ENCODE data around the gene GLCCI1. TPM values are rescaled to one million over a fixed set of nuclear protein-coding genes. Genes with fewer than 3 reads are reported as not detected.

Gene GLCCI1
- total and polyA plus RNA-seq, 2 of the 8 experiments (the other 6 are each of a cell fraction or from before 2014, with no cell fraction given): 12.4 to 27.7 TPM

GRCh38 chr7:7980134-7980533 is 11.5 kb downstream of the GLCCI1 start:
- 95% methylated on average over 2 of the region's 2 CpGs; no CpG with 5 or more reads in 1 of the 2 experiments for WGBS, 2 experiments (ENCODE audit: extremely low coverage in 1 of 2, insufficient coverage in 1 of 2, insufficient read length in 1 of 2, insufficient replicate concordance in 2 of 2, low coverage in 1 of 2, low lambda C conversion rate in 2 of 2, missing lambda C conversion rate in 1 of 2)
- H3K23me2 ChIP-seq (ENCODE audit: low read depth, low read length): no peaks in the 10 kb centered on the region
- no peaks in the 10 kb centered on the region for H3K27me3 ChIP-seq (replicated peaks in 1 of 4; ENCODE audit: control insufficient read depth in 3 of 4, extremely low read depth in 1 of 4, insufficient read depth in 3 of 4, low read length in 3 of 4)
- H3K9ac ChIP-seq (replicated peaks in 1 of 4; ENCODE audit: extremely low read depth in 1 of 4, low read depth in 3 of 4, low read length in 3 of 4): no peak overlapping the region
- no peak overlapping the region for H3K4me3 ChIP-seq (ENCODE audit: extremely low read depth in 1 of 4, insufficient read depth in 2 of 4, low read depth in 3 of 4, low read length in 4 of 4)
- no peak overlapping the region for H2AFZ ChIP-seq (ENCODE audit: low read length)
- DNase-seq (ENCODE audit: low read depth in 1 of 2, low spot score in 2 of 2) (no peak), FAIRE-seq (no peak)
- no peak overlapping the region for H2BK120ac ChIP-seq (replicated peaks; ENCODE audit: low read depth, low read length)
- H3K4me2 ChIP-seq (ENCODE audit: insufficient read depth in 1 of 2, low read depth in 2 of 2, low read length in 2 of 2): no peak overlapping the region
- no peak overlapping the region for H2AK5ac ChIP-seq (ENCODE audit: low read depth, low read length)
- H2BK5ac ChIP-seq (ENCODE audit: low read depth, low read length): no peak overlapping the region
- no peak overlapping the region for H3K18ac ChIP-seq (ENCODE audit: extremely low read depth, low read length)
- no peak overlapping the region for H2BK12ac ChIP-seq (ENCODE audit: low read depth, low read length)
- no peak overlapping the region for H2BK20ac ChIP-seq (ENCODE audit: low read length)
- no peaks in the 10 kb centered on the region; a peak in 1 of 7 replicates for H3K4me1 ChIP-seq (replicated peaks in 1 of 4; ENCODE audit: control insufficient read depth in 3 of 4, insufficient read depth in 4 of 4, low read length in 3 of 4)
- no peak overlapping the region for H2BK15ac ChIP-seq (ENCODE audit: low read length)
- H4K5ac ChIP-seq (ENCODE audit: insufficient read length, low read depth, low read length): no peak overlapping the region
- no peaks in the 10 kb centered on the region for H4K20me1 ChIP-seq (replicated peaks in 1 of 2; ENCODE audit: control insufficient read depth in 1 of 2, insufficient read depth in 2 of 2, low read length in 2 of 2)
- H4K8ac ChIP-seq (ENCODE audit: extremely low read depth, insufficient read depth, low read length): no peak overlapping the region
- H3K79me2 ChIP-seq (ENCODE audit: control insufficient read depth in 1 of 2, insufficient read depth in 2 of 2, low read length in 2 of 2): peaks cover 4 to 89% of the 10 kb centered on the region in 2 experiments; a peak in 3 of 4 replicates
- no peak overlapping the region for H3K27ac ChIP-seq (ENCODE audit: low read depth, low read length)
- no peaks in the 10 kb centered on the region for H3K36me3 ChIP-seq (ENCODE audit: control insufficient read depth in 2 of 4, insufficient read depth in 4 of 4, low read length in 3 of 4)
- peaks cover 5% of the 10 kb centered on the region; the same call in 1 of the 2 replicates for H3K79me1 ChIP-seq (ENCODE audit: low read depth, low read length)
- no peak overlapping the region for H3K23ac ChIP-seq (ENCODE audit: insufficient read length)
- ChIA-PET CTCF (ENCODE audit: partially characterized antibody) (no interaction called here), POLR2A (ENCODE audit: partially characterized antibody) (no interaction called here)
- H4K91ac ChIP-seq (replicated peaks; ENCODE audit: insufficient read length, low read length): no peak overlapping the region
- no peak overlapping the region for H3K14ac ChIP-seq (ENCODE audit: insufficient read length)
- H3K9me3 ChIP-seq (ENCODE audit: insufficient read depth in 2 of 2, low read depth in 1 of 2, low read length in 1 of 2): no peaks in the 10 kb centered on the region
- no peak overlapping the region for H3K56ac ChIP-seq (replicated peaks; ENCODE audit: insufficient read length, low read depth, low read length)
- H3K4ac ChIP-seq (replicated peaks; ENCODE audit: insufficient read length, low read depth, low read length): no peak overlapping the region
- TF ChIP-seq CTCF (IDR thresholded peaks at IDR 0.05; ENCODE audit: control extremely low read depth in 1 of 3, insufficient read depth in 1 of 3, low read depth in 1 of 3, low read length in 3 of 3) (no peak), JUN (IDR thresholded peaks at IDR 0.05; ENCODE audit: low read depth, low read length) (no peak), PHF8 (conservative IDR thresholded peaks at IDR 0.05; ENCODE audit: low read depth, low read length) (no peak), KDM4A (IDR thresholded peaks at IDR 0.05; ENCODE audit: low read depth, low read length, severe bottlenecking) (no peak), GTF2F1 (IDR thresholded peaks at IDR 0.05; ENCODE audit: borderline replicate concordance, low read depth, low read length) (no peak), SP2 (IDR thresholded peaks at IDR 0.05; ENCODE audit: low read length) (no peak), SIX5 (IDR thresholded peaks at IDR 0.05; ENCODE audit: low read depth, low read length) (no peak), YY1 (IDR thresholded peaks at IDR 0.05; ENCODE audit: low read depth, low read length) (no peak), RBBP5 (IDR thresholded peaks at IDR 0.05; ENCODE audit: borderline replicate concordance, low read depth, low read length) (no peak), BACH1 (IDR thresholded peaks at IDR 0.05; ENCODE audit: low read length) (no peak), RFX5 (IDR thresholded peaks at IDR 0.05; ENCODE audit: borderline replicate concordance, low read depth, low read length) (no peak), TCF12 (IDR thresholded peaks at IDR 0.05; ENCODE audit: low read depth, low read length) (no peak), CEBPB (IDR thresholded peaks at IDR 0.05; ENCODE audit: low read depth, low read length) (no peak)
